ENCODE measurements around the gene PODNL1.
"Not testable (repeated sequence)": the region's sequence is repeated elsewhere in the genome, so short reads cannot be mapped to it uniquely, and the experiment has no call there.

PODNL1 gene

GRCh38 chr19:13971868-13972267 lies 33.7 kb upstream of the PODNL1 start:
- not testable (repeated sequence) for H3K4me1 ChIP-seq (ENCODE audit: control insufficient read depth, insufficient read depth, low read length); H3K27me3 ChIP-seq (replicated peaks; ENCODE audit: control insufficient read depth, insufficient read depth, low read length); H3K4me3 ChIP-seq (ENCODE audit: low read length); H3K9me3 ChIP-seq (ENCODE audit: control insufficient read depth, low read length); DNase-seq (ENCODE audit: low read depth); H3K9ac ChIP-seq (ENCODE audit: low read length)
- H3K36me3 ChIP-seq (ENCODE audit: control insufficient read depth, insufficient read depth, low read length, severe bottlenecking): peaks cover 17% of the 10 kb centered on the region

- no peak overlapping the region for H3K4me3 ChIP-seq (ENCODE audit: low read length)
- H3K36me3 ChIP-seq (ENCODE audit: control insufficient read depth, insufficient read depth, low read length, severe bottlenecking): peaks cover 22% of the 10 kb centered on the region
- no peak overlapping the region for H3K9ac ChIP-seq (ENCODE audit: low read length)
- no peaks in the 10 kb centered on the region for H3K4me1 ChIP-seq (ENCODE audit: control insufficient read depth, insufficient read depth, low read length)
- DNase-seq (ENCODE audit: low read depth): no peak
- H3K9me3 ChIP-seq (ENCODE audit: control insufficient read depth, low read length): no peaks in the 10 kb centered on the region
- H3K27me3 ChIP-seq (replicated peaks; ENCODE audit: control insufficient read depth, insufficient read depth, low read length): no peaks in the 10 kb centered on the region
Observed at GRCh38 chr19:13969897-13970296, 31.7 kb upstream of the PODNL1 start.

GRCh38 chr19:13968999-13969398 lies 30.8 kb upstream of the PODNL1 start:
- no peak overlapping the region for H3K4me3 ChIP-seq (ENCODE audit: low read length)
- peaks cover 22% of the 10 kb centered on the region for H3K36me3 ChIP-seq (ENCODE audit: control insufficient read depth, insufficient read depth, low read length, severe bottlenecking)
- no peaks in the 10 kb centered on the region for H3K9me3 ChIP-seq (ENCODE audit: control insufficient read depth, low read length)
- no peak for DNase-seq (ENCODE audit: low read depth)
- no peaks in the 10 kb centered on the region for H3K4me1 ChIP-seq (ENCODE audit: control insufficient read depth, insufficient read depth, low read length)
- H3K27me3 ChIP-seq (replicated peaks; ENCODE audit: control insufficient read depth, insufficient read depth, low read length): no peaks in the 10 kb centered on the region
- H3K9ac ChIP-seq (ENCODE audit: low read length): no peak overlapping the region

GRCh38 chr19:13968383-13968935 lies 30.2 kb upstream of the PODNL1 start:
- H3K9ac ChIP-seq (ENCODE audit: low read length): no peak overlapping the region
- no peaks in the 10 kb centered on the region for H3K9me3 ChIP-seq (ENCODE audit: control insufficient read depth, low read length)
- H3K27me3 ChIP-seq (replicated peaks; ENCODE audit: control insufficient read depth, insufficient read depth, low read length): no peaks in the 10 kb centered on the region
- H3K4me1 ChIP-seq (ENCODE audit: control insufficient read depth, insufficient read depth, low read length): no peaks in the 10 kb centered on the region
- DNase-seq (ENCODE audit: low read depth): no peak
- peaks cover 22% of the 10 kb centered on the region for H3K36me3 ChIP-seq (ENCODE audit: control insufficient read depth, insufficient read depth, low read length, severe bottlenecking)
- no peak overlapping the region for H3K4me3 ChIP-seq (ENCODE audit: low read length)

GRCh38 chr19:13967206-13967605 lies 29.0 kb upstream of the PODNL1 start:
- DNase-seq (ENCODE audit: low read depth); H3K4me3 ChIP-seq (ENCODE audit: low read length); H3K27me3 ChIP-seq (replicated peaks; ENCODE audit: control insufficient read depth, insufficient read depth, low read length); H3K9me3 ChIP-seq (ENCODE audit: control insufficient read depth, low read length); H3K9ac ChIP-seq (ENCODE audit: low read length); H3K4me1 ChIP-seq (ENCODE audit: control insufficient read depth, insufficient read depth, low read length): not testable (repeated sequence)
- H3K36me3 ChIP-seq (ENCODE audit: control insufficient read depth, insufficient read depth, low read length, severe bottlenecking): peaks cover 18% of the 10 kb centered on the region

GRCh38 chr19:13966684-13967128 lies 28.5 kb upstream of the PODNL1 start:
- H3K27me3 ChIP-seq (replicated peaks; ENCODE audit: control insufficient read depth, insufficient read depth, low read length): no peaks in the 10 kb centered on the region
- no peak overlapping the region for H3K9ac ChIP-seq (ENCODE audit: low read length)
- no peak for DNase-seq (ENCODE audit: low read depth)
- H3K9me3 ChIP-seq (ENCODE audit: control insufficient read depth, low read length): no peaks in the 10 kb centered on the region
- H3K4me1 ChIP-seq (ENCODE audit: control insufficient read depth, insufficient read depth, low read length): no peaks in the 10 kb centered on the region
- peaks cover 18% of the 10 kb centered on the region for H3K36me3 ChIP-seq (ENCODE audit: control insufficient read depth, insufficient read depth, low read length, severe bottlenecking)
- no peak overlapping the region for H3K4me3 ChIP-seq (ENCODE audit: low read length)

- Histone ChIP-seq H3K27me3 (replicated peaks; ENCODE audit: control insufficient read depth, insufficient read depth, low read length) (no peaks in the 10 kb centered on the region), H3K4me1 (ENCODE audit: control insufficient read depth, insufficient read depth, low read length) (no peaks in the 10 kb centered on the region), H3K9me3 (ENCODE audit: control insufficient read depth, low read length) (no peaks in the 10 kb centered on the region), H3K36me3 (ENCODE audit: control insufficient read depth, insufficient read depth, low read length, severe bottlenecking) (peaks cover 21% of the 10 kb centered on the region), H3K4me3 (ENCODE audit: low read length) (no peak overlapping the region), H3K9ac (ENCODE audit: low read length) (no peak overlapping the region)
- DNase-seq (ENCODE audit: low read depth): no peak
Observed at GRCh38 chr19:13965926-13966683, 27.9 kb upstream of the PODNL1 start.

- no peak for DNase-seq (ENCODE audit: low read depth)
- no peak overlapping the region for H3K4me3 ChIP-seq (ENCODE audit: low read length)
- H3K4me1 ChIP-seq (ENCODE audit: control insufficient read depth, insufficient read depth, low read length): no peaks in the 10 kb centered on the region
- H3K9ac ChIP-seq (ENCODE audit: low read length): no peak overlapping the region
- H3K9me3 ChIP-seq (ENCODE audit: control insufficient read depth, low read length): no peaks in the 10 kb centered on the region
- H3K36me3 ChIP-seq (ENCODE audit: control insufficient read depth, insufficient read depth, low read length, severe bottlenecking): peaks cover 22% of the 10 kb centered on the region
- H3K27me3 ChIP-seq (replicated peaks; ENCODE audit: control insufficient read depth, insufficient read depth, low read length): no peaks in the 10 kb centered on the region
Observed at GRCh38 chr19:13965377-13965896, 27.2 kb upstream of the PODNL1 start.

GRCh38 chr19:13964776-13965175 lies 26.6 kb upstream of the PODNL1 start:
- Histone ChIP-seq H3K9ac (ENCODE audit: low read length) (no peak overlapping the region), H3K4me1 (ENCODE audit: control insufficient read depth, insufficient read depth, low read length) (no peaks in the 10 kb centered on the region), H3K36me3 (ENCODE audit: control insufficient read depth, insufficient read depth, low read length, severe bottlenecking) (peaks cover 25% of the 10 kb centered on the region), H3K4me3 (ENCODE audit: low read length) (no peak overlapping the region), H3K27me3 (replicated peaks; ENCODE audit: control insufficient read depth, insufficient read depth, low read length) (no peaks in the 10 kb centered on the region), H3K9me3 (ENCODE audit: control insufficient read depth, low read length) (no peaks in the 10 kb centered on the region)
- peak; percentile 37 for DNase-seq (ENCODE audit: low read depth)

- H3K4me1 ChIP-seq (ENCODE audit: control insufficient read depth, insufficient read depth, low read length): no peaks in the 10 kb centered on the region
- DNase-seq (ENCODE audit: low read depth): no peak
- no peaks in the 10 kb centered on the region for H3K27me3 ChIP-seq (replicated peaks; ENCODE audit: control insufficient read depth, insufficient read depth, low read length)
- H3K36me3 ChIP-seq (ENCODE audit: control insufficient read depth, insufficient read depth, low read length, severe bottlenecking): peaks cover 20% of the 10 kb centered on the region
- no peaks in the 10 kb centered on the region for H3K9me3 ChIP-seq (ENCODE audit: control insufficient read depth, low read length)
- H3K4me3 ChIP-seq (ENCODE audit: low read length): no peak overlapping the region
- no peak overlapping the region for H3K9ac ChIP-seq (ENCODE audit: low read length)
Observed at GRCh38 chr19:13963603-13964105, 25.4 kb upstream of the PODNL1 start.

- DNase-seq (ENCODE audit: low read depth): peak; percentile 17
- no peaks in the 10 kb centered on the region for H3K4me1 ChIP-seq (ENCODE audit: control insufficient read depth, insufficient read depth, low read length)
- no peak overlapping the region for H3K9ac ChIP-seq (ENCODE audit: low read length)
- peaks cover 20% of the 10 kb centered on the region for H3K36me3 ChIP-seq (ENCODE audit: control insufficient read depth, insufficient read depth, low read length, severe bottlenecking)
- H3K4me3 ChIP-seq (ENCODE audit: low read length): no peak overlapping the region
- H3K9me3 ChIP-seq (ENCODE audit: control insufficient read depth, low read length): no peaks in the 10 kb centered on the region
- no peaks in the 10 kb centered on the region for H3K27me3 ChIP-seq (replicated peaks; ENCODE audit: control insufficient read depth, insufficient read depth, low read length)
Observed at GRCh38 chr19:13962699-13963602, 24.7 kb upstream of the PODNL1 start.

All from adipocyte (in vitro differentiated cells).